Neuronal stem cell (in vitro differentiated cells): ENCODE data around the gene LHX6.

Source experiments
- DNase-seq: peaks from one replicate; pipeline ENCODE4 v3.0.0-alpha.2; 2013; ENCODE audit warnings: low spot score
- H2AFZ ChIP-seq: one replicate; pipeline ENCODE4 v1.6.1; 2013; ENCODE audit warnings: mild to moderate bottlenecking, low read length, inconsistent platforms
- H2AK5ac ChIP-seq: 2 replicates; pipeline ENCODE4 v1.6.1; 2013; ENCODE audit warnings: low read depth, mild to moderate bottlenecking, inconsistent platforms, low read length, moderate library complexity, mixed read lengths
- H2BK120ac ChIP-seq: 2 replicates; pipeline ENCODE4 v1.6.1; 2013; ENCODE audit warnings: low read depth, mild to moderate bottlenecking, inconsistent platforms, low read length, moderate library complexity, mixed read lengths
- H2BK12ac ChIP-seq: one replicate; pipeline ENCODE4 v1.6.1; 2013; ENCODE audit warnings: low read length, inconsistent platforms
- H2BK15ac ChIP-seq: 2 replicates; pipeline ENCODE4 v1.6.1; 2013; ENCODE audit warnings: mild to moderate bottlenecking, low read length, inconsistent platforms, mixed read lengths
- H2BK5ac ChIP-seq: one replicate; pipeline ENCODE4 v1.6.1; 2013; ENCODE audit warnings: inconsistent platforms, mild to moderate bottlenecking, low read length, moderate library complexity
- H3K14ac ChIP-seq: one replicate; pipeline ENCODE4 v1.6.1; 2013; ENCODE audit warnings: low read length, inconsistent platforms
- H3K18ac ChIP-seq: 2 replicates; pipeline ENCODE4 v1.6.1; 2013; ENCODE audit warnings: low read length, inconsistent platforms
- H3K23ac ChIP-seq: 2 replicates; pipeline ENCODE4 v1.6.1; 2013; ENCODE audit warnings: low read depth, mild to moderate bottlenecking, mixed read lengths, low read length, inconsistent platforms; ENCODE audit not compliant: poor library complexity
- H3K27ac ChIP-seq: replicated peaks from 3 replicates; pipeline ENCODE4 v1.5.1; 2013; ENCODE audit warnings: low read length, inconsistent platforms
- H3K27me3 ChIP-seq, 3 experiments: 2 replicates each; pipeline ENCODE4 v1.6.1; 2013; ENCODE audit warnings: low read length in 3 of 3, mild to moderate bottlenecking in 2 of 3, inconsistent platforms in 1 of 3, low read depth in 1 of 3, mixed read lengths in 1 of 3, moderate library complexity in 1 of 3; ENCODE audit not compliant: control insufficient read depth in 3 of 3, insufficient read depth in 3 of 3
- H3K36me3 ChIP-seq, 2 donors: replicated peaks in 1 of 2; 2 replicates each; pipeline ENCODE4 v1.6.1; 2013; ENCODE audit warnings: low read length in 2 of 2; ENCODE audit not compliant: control insufficient read depth in 2 of 2, insufficient read depth in 2 of 2
- H3K4ac ChIP-seq: 2 replicates; pipeline ENCODE4 v1.6.1; 2013; ENCODE audit warnings: inconsistent platforms, mild to moderate bottlenecking, low read length, moderate library complexity
- H3K4me1 ChIP-seq, 2 donors: 1 replicate in 1 of 2; 2 replicates in 1 of 2; pipeline ENCODE4 v1.6.1; 2013; ENCODE audit warnings: low read length in 2 of 2, low read depth in 1 of 2; ENCODE audit not compliant: control insufficient read depth in 2 of 2, insufficient read depth in 1 of 2
- H3K4me2 ChIP-seq: one replicate; pipeline ENCODE4 v1.6.1; 2013; ENCODE audit warnings: mild to moderate bottlenecking, low read length, inconsistent platforms; ENCODE audit not compliant: insufficient read depth, poor library complexity, severe bottlenecking
- H3K4me3 ChIP-seq, 2 donors: 2 replicates each; pipeline ENCODE4 v1.5.1; 2013; ENCODE audit warnings: low read length in 2 of 2, mild to moderate bottlenecking in 2 of 2, inconsistent platforms in 1 of 2, moderate library complexity in 1 of 2
- H3K79me1 ChIP-seq: one replicate; pipeline ENCODE4 v1.6.1; 2013; ENCODE audit warnings: low read depth, mild to moderate bottlenecking, inconsistent platforms, low read length, moderate library complexity
- H3K9ac ChIP-seq: one replicate; pipeline ENCODE4 v1.6.1; 2013; ENCODE audit warnings: mild to moderate bottlenecking, low read depth, low read length, inconsistent platforms; ENCODE audit not compliant: poor library complexity
- H3K9me3 ChIP-seq, 2 donors: replicated peaks in 1 of 2; 2 replicates each; pipeline versions ENCODE3 to v1.6.1; 2013; ENCODE audit warnings: low read length in 2 of 2, mild to moderate bottlenecking in 2 of 2, inconsistent platforms in 1 of 2, low read depth in 1 of 2, mixed read lengths in 1 of 2, moderate library complexity in 1 of 2; ENCODE audit not compliant: control insufficient read depth in 2 of 2, insufficient read depth in 1 of 2
- H4K8ac ChIP-seq: one replicate; pipeline ENCODE4 v1.6.1; 2013; ENCODE audit warnings: low read depth, mild to moderate bottlenecking, inconsistent platforms, low read length, moderate library complexity
- H4K91ac ChIP-seq: one replicate; pipeline ENCODE4 v1.6.1; 2013; ENCODE audit warnings: low read length, low read depth, mild to moderate bottlenecking, inconsistent platforms; ENCODE audit not compliant: poor library complexity
- WGBS, 2 donors: extraction: QIAGEN DNeasy Blood & Tissue Kit; methylation state at CpG; one replicate each; pipeline ENCODE4 v1.1.7; 2013; ENCODE audit warnings: missing lambda C conversion rate in 2 of 2, mixed read lengths in 1 of 2; ENCODE audit not compliant: insufficient read length in 2 of 2, insufficient replicate concordance in 1 of 2; ENCODE audit errors: extremely low coverage in 2 of 2; 5-methylcytosine and 5-hydroxymethylcytosine counted together

The LHX6 gene

GRCh38 chr9:122248448-122248865, 19.7 kb upstream of the LHX6 start:
- Histone ChIP-seq H3K4me3 (no peak overlapping the region), H3K27ac (no peak overlapping the region), H4K8ac (no peak overlapping the region), H2AK5ac (no peak overlapping the region), H3K14ac (no peak overlapping the region), H4K91ac (no peak overlapping the region), H3K18ac (no peak overlapping the region), H3K36me3 (peaks cover 12 to 96% of the 10 kb centered on the region in 2 donors), H3K79me1 (no peaks in the 10 kb centered on the region), H3K4ac (no peak overlapping the region), H3K9ac (no peak overlapping the region), H3K23ac (no peak overlapping the region), H2AFZ (no peak overlapping the region), H2BK15ac (no peak overlapping the region), H3K27me3 (no peaks in the 10 kb centered on the region), H3K4me2 (no peak overlapping the region), H2BK120ac (no peak overlapping the region), H2BK12ac (no peak overlapping the region), H3K9me3 (no peaks in the 10 kb centered on the region), H3K4me1 (no peaks in the 10 kb centered on the region), H2BK5ac (no peak overlapping the region)
- no peak for DNase-seq
- WGBS, 2 donors = no CpG with 5 or more reads among the region's 5 CpGs

DNA sequence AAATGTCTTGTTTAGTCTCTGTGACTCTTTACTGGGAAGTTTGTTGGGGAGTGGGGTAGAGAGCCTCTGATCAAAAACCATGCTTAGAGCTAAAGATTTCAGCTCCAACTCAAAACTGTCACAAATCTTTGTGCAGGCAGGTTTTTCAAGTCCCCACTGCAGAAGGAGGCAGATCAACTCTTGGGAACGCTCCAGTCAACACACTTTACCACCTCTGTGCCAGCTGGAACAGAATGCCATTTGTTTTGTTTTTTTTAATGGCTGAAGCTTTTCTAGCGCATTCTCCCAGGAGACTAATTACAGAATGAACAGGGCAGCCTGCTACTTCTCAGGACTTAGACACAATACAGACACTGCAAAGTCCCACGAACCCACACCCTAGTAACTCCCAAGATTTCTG, 17.9 kb upstream of the LHX6 start:
- H3K36me3 ChIP-seq = peaks cover 16 to 97% of the 10 kb centered on the region in 2 donors
- H3K14ac ChIP-seq = no peak overlapping the region

GRCh38 chr9:122244349-122244748, 15.6 kb upstream of the LHX6 start:
- peaks cover 19 to 88% of the 10 kb centered on the region in 2 donors for H3K36me3 ChIP-seq
- WGBS, 2 donors = no CpG with 5 or more reads among the region's 3 CpGs
- no peak overlapping the region for H2BK15ac ChIP-seq
- peaks cover 0 to 2% (median 0%) of the 10 kb centered on the region in 3 experiments for H3K27me3 ChIP-seq
- H2AK5ac ChIP-seq = no peak overlapping the region
- no peak overlapping the region for H3K18ac ChIP-seq
- H3K23ac ChIP-seq = no peak overlapping the region
- H4K91ac ChIP-seq = no peak overlapping the region
- no peaks in the 10 kb centered on the region for H3K9me3 ChIP-seq
- H3K4me3 ChIP-seq = no peak overlapping the region
- no peaks in the 10 kb centered on the region for H3K4me1 ChIP-seq
- no peak overlapping the region for H3K4ac ChIP-seq
- no peak overlapping the region for H3K27ac ChIP-seq
- H2AFZ ChIP-seq = no peak overlapping the region
- DNase-seq = no peak
- no peak overlapping the region for H2BK120ac ChIP-seq
- no peak overlapping the region for H3K4me2 ChIP-seq
- no peak overlapping the region for H2BK5ac ChIP-seq
- H3K9ac ChIP-seq = no peak overlapping the region
- no peak overlapping the region for H4K8ac ChIP-seq
- no peak overlapping the region for H2BK12ac ChIP-seq
- H3K14ac ChIP-seq = no peak overlapping the region
- no peaks in the 10 kb centered on the region for H3K79me1 ChIP-seq

More for the DNA sequence above, 17.9 kb upstream of the LHX6 start:
- Histone ChIP-seq H3K27ac (no peak overlapping the region), H2BK12ac (no peak overlapping the region), H3K9ac (no peak overlapping the region), H2BK15ac (no peak overlapping the region), H3K18ac (no peak overlapping the region), H2AK5ac (no peak overlapping the region), H3K23ac (no peak overlapping the region), H3K27me3 (no peaks in the 10 kb centered on the region), H3K9me3 (no peaks in the 10 kb centered on the region), H3K4me2 (no peak overlapping the region), H2BK120ac (no peak overlapping the region), H3K4ac (no peak overlapping the region), H3K79me1 (no peaks in the 10 kb centered on the region), H4K8ac (no peak overlapping the region), H3K4me3 (no peak overlapping the region), H3K4me1 (no peaks in the 10 kb centered on the region), H2BK5ac (no peak overlapping the region), H2AFZ (no peak overlapping the region), H4K91ac (no peak overlapping the region)
- DNase-seq = no peak
- WGBS, 2 donors = no CpG with 5 or more reads among the region's 3 CpGs

DNA sequence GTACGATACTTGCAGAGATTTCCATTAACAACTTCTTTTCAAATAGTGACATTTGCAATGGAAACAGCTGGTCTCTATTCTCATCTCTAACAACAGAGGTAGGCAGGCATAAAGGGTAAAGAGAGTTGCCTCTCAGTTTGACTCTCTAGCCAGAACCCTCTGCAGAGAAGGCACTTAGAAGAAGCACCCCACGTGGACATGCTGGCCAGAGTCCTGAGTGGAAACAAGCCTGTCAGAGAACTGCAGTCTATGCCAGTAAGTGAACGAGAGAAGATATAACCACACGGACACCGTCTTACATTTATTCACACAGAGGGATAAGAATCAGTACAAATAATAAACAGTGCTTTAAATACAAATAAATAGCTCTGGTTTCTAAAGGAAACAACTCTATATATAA, 11.0 kb upstream of the LHX6 start:
- Histone ChIP-seq H2BK15ac (no peak overlapping the region), H2BK5ac (no peak overlapping the region), H4K8ac (no peak overlapping the region), H3K36me3 (peaks cover 12 to 51% of the 10 kb centered on the region in 2 donors), H3K4me1 (no peaks in the 10 kb centered on the region), H3K79me1 (no peaks in the 10 kb centered on the region), H2BK12ac (no peak overlapping the region), H3K23ac (no peak overlapping the region), H4K91ac (no peak overlapping the region), H3K9ac (no peak overlapping the region), H3K18ac (no peak overlapping the region), H3K4ac (no peak overlapping the region), H3K4me2 (no peak overlapping the region), H3K27me3 (peaks cover 0 to 2% (median 2%) of the 10 kb centered on the region in 3 experiments), H3K27ac (no peak overlapping the region), H2AK5ac (no peak overlapping the region), H3K4me3 (no peak overlapping the region), H3K9me3 (no peaks in the 10 kb centered on the region), H2AFZ (no peak overlapping the region), H2BK120ac (no peak overlapping the region), H3K14ac (no peak overlapping the region)
- no peak for DNase-seq
- WGBS, 2 donors = no CpG with 5 or more reads among the region's 5 CpGs
